Head of caudate nucleus (tissue), 42 donors: ENCODE results near the gene CLC.
"Not testable (repeated sequence)": the region's sequence is repeated elsewhere in the genome, so short reads cannot be mapped to it uniquely, and the experiment has no call there.

Source experiments
- DNase-seq, 42 donors: peaks; one replicate each; pipeline versions ENCODE4 v3.0.0 to v3.0.0-alpha.2; 2020 to 2021; ENCODE audit warnings: mixed read lengths in 7 of 42
- intact Hi-C: fragments of 100-400 bp; cut with DNase I; formaldehyde crosslinking; loops from one replicate; pipeline ENCODE4 v1.15.0; 2022

Gene CLC

GRCh38 chr19:39733841-39734240 lies 4.0 kb downstream of the CLC start:
- DNase-seq: no peak
- intact Hi-C loops: no loop called here

- DNase-seq: no peak
- intact Hi-C loops: no loop called here
Observed at GRCh38 chr19:39731685-39732084, 6.1 kb downstream of the CLC start.

GRCh38 chr19:39729594-39729993 lies 8.2 kb downstream of the CLC start:
- DNase-seq: no peak

GRCh38 chr19:39728040-39728439 lies 9.8 kb downstream of the CLC start:
- intact Hi-C loops: no loop called here
- no peak for DNase-seq

More at GRCh38 chr19:39729594-39729993, 8.2 kb downstream of the CLC start:
- intact Hi-C loops: no loop called here

GRCh38 chr19:39727070-39727800 lies 10.6 kb downstream of the CLC start:
- no peak for DNase-seq
- intact Hi-C loops: no loop called here

GRCh38 chr19:39725995-39726394 lies 11.8 kb downstream of the CLC start:
- intact Hi-C loops: no loop called here
- no peak for DNase-seq

GRCh38 chr19:39720144-39720543 lies 17.7 kb downstream of the CLC start:
- intact Hi-C loops, DNase-seq: not testable (repeated sequence)

- no peak for DNase-seq
- intact Hi-C loops: no loop called here
Observed at GRCh38 chr19:39710333-39710890, 27.4 kb downstream of the CLC start.

GRCh38 chr19:39709026-39709872 lies 28.6 kb downstream of the CLC start:
- intact Hi-C loops: no loop called here
- no peak for DNase-seq

- intact Hi-C loops: no loop called here
Observed at GRCh38 chr19:39708594-39708993, 29.2 kb downstream of the CLC start.

GRCh38 chr19:39705578-39706188 lies 32.1 kb downstream of the CLC start:
- no peak for DNase-seq
- intact Hi-C loops: no loop called here

More at GRCh38 chr19:39708594-39708993, 29.2 kb downstream of the CLC start:
- DNase-seq: no peak

- no peak for DNase-seq
- intact Hi-C loops: no loop called here
Observed at GRCh38 chr19:39704181-39705044, 33.4 kb downstream of the CLC start, which contains the start of gene LGALS14. LGALS14 (plus strand) TSS chr19:39704481; CDS start chr19:39704529, 48 bp downstream.

- DNase-seq: no peak
Observed at GRCh38 chr19:39701291-39701690, 36.5 kb downstream of the CLC start.

GRCh38 chr19:39698535-39698934 lies 39.3 kb downstream of the CLC start:
- intact Hi-C loops: no loop called here
- DNase-seq: no peak

More at GRCh38 chr19:39701291-39701690, 36.5 kb downstream of the CLC start:
- intact Hi-C loops: no loop called here

GRCh38 chr19:39696387-39696786 lies 41.4 kb downstream of the CLC start:
- intact Hi-C loops: no loop called here
- no peak for DNase-seq

GRCh38 chr19:39695759-39696158 lies 42.1 kb downstream of the CLC start:
- no peak for DNase-seq
- intact Hi-C loops: no loop called here

GRCh38 chr19:39692822-39693221 lies 45.0 kb downstream of the CLC start:
- intact Hi-C loops: no loop called here
- no peak for DNase-seq

GRCh38 chr19:39692166-39692565 lies 45.7 kb downstream of the CLC start:
- intact Hi-C loops: no loop called here
- no peak for DNase-seq

GRCh38 chr19:39688637-39689036 lies 49.2 kb downstream of the CLC start:
- DNase-seq, intact Hi-C loops: not testable (repeated sequence)
